Right atrium auricular region (tissue), 2 donors: Measurements from ENCODE around the gene ADARB2. TPM values are rescaled to one million over a fixed set of nuclear protein-coding genes. Genes with fewer than 3 reads are reported as not detected.

Source experiments
- DNase-seq: peaks from one replicate; pipeline ENCODE4 v3.0.0-alpha.2; 2019; ENCODE audit warnings: low spot score
- H3K27ac ChIP-seq, 2 donors: fragments of 200-600 bp; sonication (generic); 1 replicate in 1 of 2; 2 replicates in 1 of 2; pipeline ENCODE4 v1.5.1; 2016 to 2019
- H3K27me3 ChIP-seq, 2 donors: fragments of 200-600 bp; sonication (generic); one replicate each; pipeline versions ENCODE4 v1.5.1 to v1.6.0; 2017 to 2019
- H3K36me3 ChIP-seq: fragments of 200-600 bp; sonication (generic); one replicate; pipeline ENCODE4 v1.5.1; 2016
- H3K4me1 ChIP-seq, 2 donors: fragments of 200-600 bp; sonication (generic); one replicate each; pipeline versions ENCODE4 v1.5.1 to v1.6.0; 2017 to 2019
- H3K4me3 ChIP-seq, 2 donors: fragments of 200-600 bp; sonication (generic); 1 replicate in 1 of 2; 2 replicates in 1 of 2; pipeline ENCODE4 v1.5.1; 2017 to 2019; ENCODE audit warnings: mild to moderate bottlenecking in 1 of 2, moderate library complexity in 1 of 2
- H3K9me3 ChIP-seq, 2 donors: fragments of 200-600 bp; sonication (generic); one replicate each; pipeline ENCODE4 v1.5.1; 2019
- CTCF ChIP-seq, 2 donors: fragments of 200-600 bp; sonication (generic); IDR thresholded peaks; one replicate each; pipeline ENCODE4 v1.5.1; 2019; ENCODE audit warnings: antibody characterized with exemption in 2 of 2
- total RNA-seq, 2 donors: library from RNA; depleted of rRNA; stranded (reverse); fragments of >200 nt; gene quantifications; one replicate each; pipeline ENCODE4 v1.1.0, GENCODE V29; 2016

Gene ADARB2
- total RNA-seq, 2 donors from 2014 or later, result 0.33 to 0.71 TPM

GRCh38 chr10:1594372-1595241, 142.7 kb downstream of the ADARB2 start:
- DNase-seq, result no peak

GRCh38 chr10:1591742-1592141, 145.6 kb downstream of the ADARB2 start:
- no peaks in the 10 kb centered on the region for H3K4me1 ChIP-seq
- H3K27ac ChIP-seq, result no peak overlapping the region
- TF ChIP-seq CTCF (IDR thresholded peaks at IDR 0.05), result no peak
- no peak overlapping the region for H3K4me3 ChIP-seq
- H3K9me3 ChIP-seq, result peaks cover 0 to 4% of the 10 kb centered on the region in 2 donors
- no peaks in the 10 kb centered on the region for H3K36me3 ChIP-seq
- DNase-seq, result no peak
- no peaks in the 10 kb centered on the region for H3K27me3 ChIP-seq

More at GRCh38 chr10:1594372-1595241, 142.7 kb downstream of the ADARB2 start:
- no peaks in the 10 kb centered on the region for H3K36me3 ChIP-seq
- TF ChIP-seq CTCF (IDR thresholded peaks at IDR 0.05), result no peak
- H3K4me3 ChIP-seq, result no peak overlapping the region
- H3K27ac ChIP-seq, result no peak overlapping the region
- no peaks in the 10 kb centered on the region for H3K9me3 ChIP-seq
- no peaks in the 10 kb centered on the region for H3K27me3 ChIP-seq
- no peaks in the 10 kb centered on the region for H3K4me1 ChIP-seq

DNA sequence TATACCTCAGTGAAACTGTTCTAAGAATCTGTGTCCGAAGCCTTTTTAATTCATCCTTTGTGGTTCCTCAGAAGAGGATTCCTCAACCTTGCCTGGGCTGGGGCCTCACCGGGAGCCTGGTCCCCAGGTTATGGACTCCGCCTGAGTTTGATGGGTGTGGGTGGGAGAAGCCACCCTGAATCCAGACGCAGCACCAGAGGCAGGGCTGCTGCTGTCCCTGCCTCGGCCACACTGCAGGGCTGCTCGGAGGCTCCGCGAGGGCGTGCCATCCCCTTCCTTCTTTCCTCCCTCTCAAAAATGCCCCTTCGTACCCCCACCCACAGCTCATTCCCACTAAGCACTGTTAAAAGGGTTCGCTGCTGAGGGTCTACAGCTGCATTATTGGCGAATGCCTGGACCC, 146.3 kb downstream of the ADARB2 start:
- Histone ChIP-seq H3K9me3 (peaks cover 0 to 4% of the 10 kb centered on the region in 2 donors), H3K4me3 (no peak overlapping the region), H3K36me3 (no peaks in the 10 kb centered on the region), H3K4me1 (no peaks in the 10 kb centered on the region), H3K27ac (no peak overlapping the region), H3K27me3 (no peaks in the 10 kb centered on the region)
- no peak for DNase-seq
- no peak for TF ChIP-seq CTCF (IDR thresholded peaks at IDR 0.05)

DNA sequence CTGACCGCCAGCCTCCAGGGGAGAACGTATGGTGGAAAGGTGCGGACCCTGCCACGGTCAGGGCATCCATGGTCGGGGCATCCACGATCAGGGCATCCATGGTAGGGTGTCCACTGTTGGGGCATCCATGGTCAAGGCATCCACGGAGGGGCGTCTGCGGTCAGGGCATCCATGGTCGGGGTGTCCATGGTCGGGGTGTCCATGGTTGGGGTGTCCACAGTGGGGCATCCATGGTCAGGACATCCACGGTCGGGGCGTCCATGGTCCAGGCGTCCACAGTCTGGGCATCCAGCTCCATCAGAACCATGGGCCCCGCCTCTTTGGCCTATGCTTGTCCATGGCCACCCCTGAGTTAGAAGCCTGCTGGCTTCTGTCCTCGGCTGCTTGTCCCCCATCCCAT, 148.1 kb downstream of the ADARB2 start:
- no peak overlapping the region for H3K27ac ChIP-seq
- no peak overlapping the region for H3K4me3 ChIP-seq
- no peaks in the 10 kb centered on the region for H3K36me3 ChIP-seq
- no peaks in the 10 kb centered on the region for H3K27me3 ChIP-seq
- peaks cover 0 to 4% of the 10 kb centered on the region in 2 donors for H3K9me3 ChIP-seq
- DNase-seq, result no peak
- no peaks in the 10 kb centered on the region for H3K4me1 ChIP-seq
- TF ChIP-seq CTCF (IDR thresholded peaks at IDR 0.05), result no peak

DNA sequence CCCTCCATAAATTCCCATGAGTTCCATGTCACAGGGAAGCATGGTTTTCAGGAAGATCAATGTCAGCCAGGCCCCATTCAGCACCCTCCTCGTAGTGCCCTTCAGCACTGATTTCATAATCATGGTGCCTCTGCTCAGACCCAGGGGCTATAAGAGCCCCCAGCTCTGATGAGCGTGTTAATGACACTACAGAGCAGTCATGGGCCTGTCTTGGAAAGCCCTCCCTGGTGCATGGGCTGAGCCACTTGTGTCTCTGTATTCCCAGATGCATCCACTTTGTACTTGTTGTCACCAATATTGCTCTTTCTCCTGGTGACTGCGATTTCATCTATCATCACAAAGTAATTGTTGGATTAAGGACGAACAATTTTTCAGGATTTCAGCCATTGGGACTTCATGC, 154.6 kb downstream of the ADARB2 start:
- no peak for TF ChIP-seq CTCF (IDR thresholded peaks at IDR 0.05)
- Histone ChIP-seq H3K27ac (no peak overlapping the region), H3K4me3 (no peak overlapping the region), H3K36me3 (no peaks in the 10 kb centered on the region), H3K27me3 (no peaks in the 10 kb centered on the region), H3K4me1 (no peaks in the 10 kb centered on the region), H3K9me3 (no peaks in the 10 kb centered on the region)
- DNase-seq, result no peak
